HEK293 (cell line): ENCODE results near the gene DCD.
"Not testable (repeated sequence)": the region's sequence is repeated elsewhere in the genome, so short reads cannot be mapped to it uniquely, and the experiment has no call there.

Source experiments
- CTCF ChIA-PET: fragments of 350-600 bp; formaldehyde crosslinking; extraction: SDS; loops from one replicate; lab custom pipeline; 2021; ENCODE audit warnings: antibody characterized with exemption; lab: Yijun Ruan, JAX
- POLR2A ChIA-PET: fragments of 300-600 bp; formaldehyde crosslinking; extraction: SDS; loops from one replicate; lab custom pipeline; 2020; ENCODE audit warnings: antibody characterized with exemption, inconsistent platforms; lab: Yijun Ruan, JAX
- H3K27ac ChIP-seq: fragments of 200-500 bp; sonication (Bioruptor generic); 2 replicates; pipeline ENCODE4 v1.5.1; 2014; ENCODE audit warnings: low read depth, low read length, control low read depth, inconsistent platforms; ENCODE audit errors: extremely low read depth
- H3K36me3 ChIP-seq, 2 experiments: fragments of 200-500 bp in 1 of 2; sonication (Bioruptor generic) in 1 of 2; 1 replicate in 1 of 2; 2 replicates in 1 of 2; pipeline ENCODE4 v1.5.1; 2014 to 2017; ENCODE audit warnings: inconsistent platforms in 2 of 2, low read length in 2 of 2; ENCODE audit not compliant: control insufficient read depth in 2 of 2, insufficient read depth in 1 of 2
- H3K4me1 ChIP-seq: fragments of 200-500 bp; sonication (Bioruptor generic); 2 replicates; pipeline ENCODE4 v1.5.1; 2014; ENCODE audit warnings: mild to moderate bottlenecking, low read length, inconsistent platforms; ENCODE audit not compliant: control insufficient read depth, insufficient read depth
- H3K4me3 ChIP-seq: 2 replicates; pipeline ENCODE4 v1.5.1; 2011; ENCODE audit warnings: low read depth, mild to moderate bottlenecking, control low read depth, low read length, moderate library complexity
- H3K9me3 ChIP-seq: fragments of 200-500 bp; sonication (Bioruptor generic); 2 replicates; pipeline ENCODE4 v1.5.1; 2014; ENCODE audit warnings: low read depth, low read length, inconsistent platforms; ENCODE audit not compliant: control insufficient read depth, insufficient read depth
- ATF2 ChIP-seq: fragments of 450-650 bp; formaldehyde crosslinking; IDR thresholded peaks from 2 replicates; pipeline ENCODE4 v1.5.1; 2016; ENCODE audit warnings: missing biosample characterization, missing genetic modification characterization, low read depth
- GLI2 ChIP-seq: fragments of 450-650 bp; formaldehyde crosslinking; IDR thresholded peaks from 2 replicates; pipeline ENCODE4; 2017; ENCODE audit warnings: missing biosample characterization, missing genetic modification characterization, low read depth, borderline replicate concordance
- GLI4 ChIP-seq: fragments of 450-650 bp; formaldehyde crosslinking; IDR thresholded peaks from 2 replicates; pipeline ENCODE4 v1.5.1; 2016; ENCODE audit warnings: missing biosample characterization, missing genetic modification characterization
- PBX3 ChIP-seq: sonication (generic); formaldehyde crosslinking; IDR thresholded peaks from 2 replicates; pipeline ENCODE4 v1.8.1; 2022; ENCODE audit warnings: mild to moderate bottlenecking, moderate library complexity, missing genetic modification reagents
- PRDM10 ChIP-seq: fragments of 450-650 bp; formaldehyde crosslinking; IDR thresholded peaks from 2 replicates; pipeline ENCODE4 v1.5.1; 2016; ENCODE audit warnings: missing biosample characterization, missing genetic modification characterization
- ZBTB20 ChIP-seq: fragments of 450-650 bp; formaldehyde crosslinking; IDR thresholded peaks from 2 replicates; pipeline ENCODE4 v1.5.1; 2016; ENCODE audit warnings: missing biosample characterization, missing genetic modification characterization
- ZBTB8A ChIP-seq: fragments of 450-650 bp; formaldehyde crosslinking; IDR thresholded peaks from 2 replicates; pipeline ENCODE4 v1.5.1; 2016; ENCODE audit warnings: missing biosample characterization, missing genetic modification characterization
- ZFP37 ChIP-seq: fragments of 450-650 bp; formaldehyde crosslinking; IDR thresholded peaks from 2 replicates; pipeline ENCODE4 v1.5.1; 2016; ENCODE audit warnings: missing biosample characterization, missing genetic modification characterization
- ZNF114 ChIP-seq: fragments of 450-650 bp; formaldehyde crosslinking; IDR thresholded peaks from 2 replicates; pipeline ENCODE4 v1.5.0; 2017; ENCODE audit warnings: missing biosample characterization, missing genetic modification characterization
- ZNF132 ChIP-seq: fragments of 450-650 bp; formaldehyde crosslinking; IDR thresholded peaks from 2 replicates; pipeline ENCODE4 v1.5.1; 2017; ENCODE audit warnings: missing biosample characterization, missing genetic modification characterization, borderline replicate concordance
- ZNF157 ChIP-seq: fragments of 450-650 bp; formaldehyde crosslinking; IDR thresholded peaks from 2 replicates; pipeline ENCODE4 v1.5.1; 2016; ENCODE audit warnings: missing biosample characterization, missing genetic modification characterization
- ZNF211 ChIP-seq: fragments of 450-650 bp; formaldehyde crosslinking; IDR thresholded peaks from 2 replicates; pipeline ENCODE4 v1.5.1; 2016; ENCODE audit warnings: low read depth, missing biosample characterization, missing genetic modification characterization
- ZNF248 ChIP-seq: fragments of 450-650 bp; formaldehyde crosslinking; IDR thresholded peaks from 2 replicates; pipeline ENCODE4 v1.5.1; 2017; ENCODE audit warnings: missing biosample characterization, missing genetic modification characterization
- ZNF302 ChIP-seq: fragments of 450-650 bp; formaldehyde crosslinking; IDR thresholded peaks from 2 replicates; pipeline ENCODE4 v1.5.1; 2016; ENCODE audit warnings: missing biosample characterization, missing genetic modification characterization, low read depth
- ZNF48 ChIP-seq: fragments of 450-650 bp; formaldehyde crosslinking; IDR thresholded peaks from 2 replicates; pipeline ENCODE4 v1.5.1; 2016; ENCODE audit warnings: missing biosample characterization, missing genetic modification characterization
- ZNF555 ChIP-seq: fragments of 450-650 bp; formaldehyde crosslinking; conservative IDR thresholded peaks from 2 replicates; pipeline ENCODE4 v1.5.1; 2017; ENCODE audit warnings: missing biosample characterization, mild to moderate bottlenecking, missing genetic modification characterization, inconsistent platforms
- ZNF776 ChIP-seq: fragments of 450-650 bp; formaldehyde crosslinking; IDR thresholded peaks from 2 replicates; pipeline ENCODE4 v1.5.0; 2017; ENCODE audit warnings: missing biosample characterization, missing genetic modification characterization, borderline replicate concordance
- ZNF843 ChIP-seq: fragments of 450-650 bp; formaldehyde crosslinking; IDR thresholded peaks from 2 replicates; pipeline ENCODE4 v1.5.1; 2016; ENCODE audit warnings: missing biosample characterization, missing genetic modification characterization
- ZSCAN18 ChIP-seq: fragments of 450-650 bp; formaldehyde crosslinking; IDR thresholded peaks from 2 replicates; pipeline ENCODE4 v1.5.1; 2016; ENCODE audit warnings: missing biosample characterization, missing genetic modification characterization

DCD gene

GRCh38 chr12:54666008-54666407 lies 17.8 kb upstream of the DCD start:
- no peaks in the 10 kb centered on the region for H3K36me3 ChIP-seq
- H3K9me3 ChIP-seq = no peaks in the 10 kb centered on the region
- no peak overlapping the region for H3K27ac ChIP-seq
- H3K4me1 ChIP-seq = no peaks in the 10 kb centered on the region
- TF ChIP-seq ZNF843 (tag by site-specific recombination) (no peak), ZFP37 (no peak), GLI2 (no peak), ZNF132 (tag by site-specific recombination) (no peak), ZNF157 (no peak), ZBTB20 (tag by site-specific recombination) (no peak), ZSCAN18 (tag by site-specific recombination) (no peak), ATF2 (no peak), ZNF555 (tag by site-specific recombination) (no peak), ZNF211 (tag by site-specific recombination) (no peak), GLI4 (tag by site-specific recombination) (no peak), ZBTB8A (tag by site-specific recombination) (no peak), ZNF302 (tag by site-specific recombination) (no peak), ZNF248 (tag by site-specific recombination) (no peak), PBX3 (no peak), ZNF114 (tag by site-specific recombination) (no peak), PRDM10 (tag by site-specific recombination) (no peak), ZNF48 (tag by site-specific recombination) (no peak), ZNF776 (tag by site-specific recombination) (no peak)
- ChIA-PET CTCF (interaction anchor here (1.0 kb wide), 1 partner anchor 14 kb away, joined by 3 read pairs; no protein-coding TSS in a partner anchor), POLR2A (no interaction called here)
- no peak overlapping the region for H3K4me3 ChIP-seq

- H3K4me1 ChIP-seq, H3K4me3 ChIP-seq, H3K9me3 ChIP-seq, POLR2A ChIA-PET, H3K36me3 ChIP-seq, H3K27ac ChIP-seq: not testable (repeated sequence)
- CTCF ChIA-PET = interaction anchor here (0.9 to 1.0 kb wide), 3 partner anchors 13 to 61 kb away, joined by 3 read pairs; no protein-coding TSS in a partner anchor
These were observed 17.0 kb upstream of the DCD start for GRCh38 chr12:54665022-54665635.
